HEK293 (cell line): ENCODE data around the gene SNAPIN.

Experiments used
- CTCF ChIA-PET: fragments of 350-600 bp; formaldehyde crosslinking; extraction: SDS; loops from one replicate; lab custom pipeline; 2021; ENCODE audit warnings: antibody characterized with exemption; lab: Yijun Ruan, JAX
- POLR2A ChIA-PET: fragments of 300-600 bp; formaldehyde crosslinking; extraction: SDS; loops from one replicate; lab custom pipeline; 2020; ENCODE audit warnings: antibody characterized with exemption, inconsistent platforms; lab: Yijun Ruan, JAX
- H3K27ac ChIP-seq: fragments of 200-500 bp; sonication (Bioruptor generic); 2 replicates; pipeline ENCODE4 v1.5.1; 2014; ENCODE audit warnings: low read depth, low read length, control low read depth, inconsistent platforms; ENCODE audit errors: extremely low read depth
- H3K36me3 ChIP-seq, 2 experiments: fragments of 200-500 bp in 1 of 2; sonication (Bioruptor generic) in 1 of 2; 1 replicate in 1 of 2; 2 replicates in 1 of 2; pipeline ENCODE4 v1.5.1; 2014 to 2017; ENCODE audit warnings: inconsistent platforms in 2 of 2, low read length in 2 of 2; ENCODE audit not compliant: control insufficient read depth in 2 of 2, insufficient read depth in 1 of 2
- H3K4me1 ChIP-seq: fragments of 200-500 bp; sonication (Bioruptor generic); 2 replicates; pipeline ENCODE4 v1.5.1; 2014; ENCODE audit warnings: mild to moderate bottlenecking, low read length, inconsistent platforms; ENCODE audit not compliant: control insufficient read depth, insufficient read depth
- H3K4me3 ChIP-seq: 2 replicates; pipeline ENCODE4 v1.5.1; 2011; ENCODE audit warnings: low read depth, mild to moderate bottlenecking, control low read depth, low read length, moderate library complexity
- H3K9me3 ChIP-seq: fragments of 200-500 bp; sonication (Bioruptor generic); 2 replicates; pipeline ENCODE4 v1.5.1; 2014; ENCODE audit warnings: low read depth, low read length, inconsistent platforms; ENCODE audit not compliant: control insufficient read depth, insufficient read depth
- HOXD13 ChIP-seq: sonication (generic); formaldehyde crosslinking; IDR thresholded peaks from 2 replicates; pipeline ENCODE4 v1.8.0; 2022; ENCODE audit warnings: missing genetic modification reagents, borderline replicate concordance
- KLF17 ChIP-seq: fragments of 450-650 bp; formaldehyde crosslinking; IDR thresholded peaks from 2 replicates; pipeline ENCODE4 v1.5.1; 2016; ENCODE audit warnings: missing biosample characterization, missing genetic modification characterization
- KLF8 ChIP-seq: fragments of 450-650 bp; formaldehyde crosslinking; IDR thresholded peaks from 2 replicates; pipeline ENCODE4 v1.5.1; 2016; ENCODE audit warnings: missing biosample characterization, missing genetic modification characterization
- PATZ1 ChIP-seq: fragments of 450-650 bp; formaldehyde crosslinking; IDR thresholded peaks from 2 replicates; pipeline ENCODE4 v1.5.1; 2016; ENCODE audit warnings: missing biosample characterization, missing genetic modification characterization
- RBAK ChIP-seq: fragments of 450-650 bp; formaldehyde crosslinking; IDR thresholded peaks from 2 replicates; pipeline ENCODE4 v1.5.1; 2016; ENCODE audit warnings: missing biosample characterization, missing genetic modification characterization
- SP7 ChIP-seq: fragments of 450-650 bp; formaldehyde crosslinking; IDR thresholded peaks from 2 replicates; pipeline ENCODE4 v1.5.1; 2016; ENCODE audit warnings: missing biosample characterization, missing genetic modification characterization
- YY2 ChIP-seq: fragments of 450-650 bp; formaldehyde crosslinking; IDR thresholded peaks from 2 replicates; pipeline ENCODE4 v1.5.1; 2016; ENCODE audit warnings: missing biosample characterization, missing genetic modification characterization
- ZBTB10 ChIP-seq: fragments of 450-650 bp; formaldehyde crosslinking; IDR thresholded peaks from 2 replicates; pipeline ENCODE4 v1.5.1; 2016; ENCODE audit warnings: missing biosample characterization, missing genetic modification characterization
- ZBTB21 ChIP-seq: fragments of 450-650 bp; formaldehyde crosslinking; IDR thresholded peaks from 2 replicates; pipeline ENCODE4 v1.5.1; 2017; ENCODE audit warnings: missing biosample characterization, missing genetic modification characterization
- ZBTB6 ChIP-seq: fragments of 450-650 bp; formaldehyde crosslinking; IDR thresholded peaks from 2 replicates; pipeline ENCODE4 v1.5.1; 2017; ENCODE audit warnings: missing biosample characterization, missing genetic modification characterization
- ZNF10 ChIP-seq: fragments of 450-650 bp; formaldehyde crosslinking; IDR thresholded peaks from 2 replicates; pipeline ENCODE4 v1.5.1; 2017; ENCODE audit warnings: missing biosample characterization, missing genetic modification characterization
- ZNF184 ChIP-seq: fragments of 450-650 bp; IDR thresholded peaks from 2 replicates; pipeline ENCODE4 v1.5.1; 2018; ENCODE audit warnings: missing biosample characterization, mild to moderate bottlenecking, missing genetic modification characterization
- ZNF2 ChIP-seq: fragments of 450-650 bp; formaldehyde crosslinking; IDR thresholded peaks from 2 replicates; pipeline ENCODE4 v1.5.1; 2016; ENCODE audit warnings: missing biosample characterization, missing genetic modification characterization
- ZNF366 ChIP-seq: fragments of 450-650 bp; formaldehyde crosslinking; conservative IDR thresholded peaks from 2 replicates; pipeline ENCODE4 v1.5.1; 2016; ENCODE audit warnings: missing biosample characterization, missing genetic modification characterization
- ZNF555 ChIP-seq: fragments of 450-650 bp; formaldehyde crosslinking; conservative IDR thresholded peaks from 2 replicates; pipeline ENCODE4 v1.5.1; 2017; ENCODE audit warnings: missing biosample characterization, mild to moderate bottlenecking, missing genetic modification characterization, inconsistent platforms
- ZNF600 ChIP-seq: fragments of 450-650 bp; formaldehyde crosslinking; IDR thresholded peaks from 2 replicates; pipeline ENCODE4 v1.5.1; 2016; ENCODE audit warnings: missing biosample characterization, missing genetic modification characterization
- ZNF623 ChIP-seq: fragments of 450-650 bp; formaldehyde crosslinking; IDR thresholded peaks from 2 replicates; pipeline ENCODE4 v1.5.1; 2016; ENCODE audit warnings: missing biosample characterization, missing genetic modification characterization
- ZNF639 ChIP-seq: fragments of 450-650 bp; formaldehyde crosslinking; IDR thresholded peaks from 2 replicates; pipeline ENCODE4 v1.5.1; 2016; ENCODE audit warnings: missing biosample characterization, missing genetic modification characterization
- ZSCAN16 ChIP-seq: fragments of 450-650 bp; formaldehyde crosslinking; IDR thresholded peaks from 2 replicates; pipeline ENCODE4 v1.5.1; 2016; ENCODE audit warnings: missing biosample characterization, missing genetic modification characterization
- TF ChIP-seq, protein P1 (sequence below): fragments of 450-650 bp; formaldehyde crosslinking; IDR thresholded peaks from 2 replicates; pipeline ENCODE4 v1.5.1; 2016; ENCODE audit warnings: missing biosample characterization, missing genetic modification characterization
- TF ChIP-seq, protein P2 (sequence below): fragments of 450-650 bp; formaldehyde crosslinking; IDR thresholded peaks from 2 replicates; pipeline ENCODE4 v1.5.1; 2016; ENCODE audit warnings: missing biosample characterization, missing genetic modification characterization

The SNAPIN gene

GRCh38 chr1:153673511-153673910 lies 15.0 kb downstream of the SNAPIN start:
- TF ChIP-seq HOXD13 (CRISPR knock-in tag) = no peak
- TF ChIP-seq ZNF555 = no peak
- TF ChIP-seq, protein P1, sequence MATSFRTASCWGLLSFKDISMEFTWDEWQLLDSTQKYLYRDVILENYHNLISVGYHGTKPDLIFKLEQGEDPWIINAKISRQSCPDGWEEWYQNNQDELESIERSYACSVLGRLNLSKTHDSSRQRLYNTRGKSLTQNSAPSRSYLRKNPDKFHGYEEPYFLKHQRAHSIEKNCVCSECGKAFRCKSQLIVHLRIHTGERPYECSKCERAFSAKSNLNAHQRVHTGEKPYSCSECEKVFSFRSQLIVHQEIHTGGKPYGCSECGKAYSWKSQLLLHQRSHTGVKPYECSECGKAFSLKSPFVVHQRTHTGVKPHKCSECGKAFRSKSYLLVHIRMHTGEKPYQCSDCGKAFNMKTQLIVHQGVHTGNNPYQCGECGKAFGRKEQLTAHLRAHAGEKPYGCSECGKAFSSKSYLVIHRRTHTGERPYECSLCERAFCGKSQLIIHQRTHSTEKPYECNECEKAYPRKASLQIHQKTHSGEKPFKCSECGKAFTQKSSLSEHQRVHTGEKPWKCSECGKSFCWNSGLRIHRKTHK (tag by site-specific recombination) = no peak
- TF ChIP-seq RBAK (tag by site-specific recombination) = no peak
- no peak for TF ChIP-seq ZBTB6 (tag by site-specific recombination)
- no peak overlapping the region for H3K27ac ChIP-seq
- POLR2A ChIA-PET = interaction anchor here (1.5 kb wide), 1 partner anchor 54 kb away, joined by 3 read pairs; the partner anchor contains the start of gene INTS3
- H3K9me3 ChIP-seq = no peaks in the 10 kb centered on the region
- H3K4me1 ChIP-seq = no peaks in the 10 kb centered on the region
- peaks cover 11 to 18% of the 10 kb centered on the region in 2 experiments; a peak in 2 of 3 replicates for H3K36me3 ChIP-seq
- H3K4me3 ChIP-seq = no peak overlapping the region
- CTCF ChIA-PET = interaction anchor here (0.6 to 1.0 kb wide), 2 partner anchors 78 to 123 kb away, joined by 3 read pairs; no protein-coding TSS in a partner anchor

GRCh38 chr1:153677718-153678518 lies 19.4 kb downstream of the SNAPIN start:
- POLR2A ChIA-PET = interaction anchor here (1.3 kb wide), 2 partner anchors 50 to 312 kb away, joined by 5 read pairs; partner anchors contain the start of genes INTS3 and RPS27
- no peaks in the 10 kb centered on the region for H3K9me3 ChIP-seq
- no peaks in the 10 kb centered on the region; the same call in 1 of the 2 replicates for H3K4me1 ChIP-seq
- no peaks in the 10 kb centered on the region for H3K36me3 ChIP-seq
- CTCF ChIA-PET = interaction anchor here (0.6 to 6.0 kb wide), 35 partner anchors 8 to 1593 kb away, joined by 3 to 55 read pairs (median 4); partner anchors contain the start of genes CHTOP, CREB3L4, INTS3 and RAB13
- peak overlapping the region; percentile 42 for H3K4me3 ChIP-seq
- no peak overlapping the region for H3K27ac ChIP-seq
- TF ChIP-seq PATZ1 (tag by site-specific recombination) = peak; percentile 97
- TF ChIP-seq RBAK (tag by site-specific recombination) = no peak
- TF ChIP-seq KLF8 (tag by site-specific recombination) = peak; percentile 17; the same call in 1 of the 2 replicates
- TF ChIP-seq ZBTB10 = peak; percentile 38; the same call in 1 of the 2 replicates
- peak; percentile 81 for TF ChIP-seq ZNF2 (tag by site-specific recombination)
- peak; percentile 31; the same call in 1 of the 2 replicates for TF ChIP-seq SP7 (tag by site-specific recombination)
- TF ChIP-seq ZNF639 (tag by site-specific recombination) = no peak; the same call in 1 of the 2 replicates
- no peak for TF ChIP-seq KLF17 (tag by site-specific recombination)
- no peak for TF ChIP-seq ZNF184 (tag by site-specific recombination)
- no peak for TF ChIP-seq YY2 (tag by site-specific recombination)
- peak; percentile 27; the same call in 1 of the 2 replicates for TF ChIP-seq ZNF366 (tag by site-specific recombination)
- TF ChIP-seq, protein P2, sequence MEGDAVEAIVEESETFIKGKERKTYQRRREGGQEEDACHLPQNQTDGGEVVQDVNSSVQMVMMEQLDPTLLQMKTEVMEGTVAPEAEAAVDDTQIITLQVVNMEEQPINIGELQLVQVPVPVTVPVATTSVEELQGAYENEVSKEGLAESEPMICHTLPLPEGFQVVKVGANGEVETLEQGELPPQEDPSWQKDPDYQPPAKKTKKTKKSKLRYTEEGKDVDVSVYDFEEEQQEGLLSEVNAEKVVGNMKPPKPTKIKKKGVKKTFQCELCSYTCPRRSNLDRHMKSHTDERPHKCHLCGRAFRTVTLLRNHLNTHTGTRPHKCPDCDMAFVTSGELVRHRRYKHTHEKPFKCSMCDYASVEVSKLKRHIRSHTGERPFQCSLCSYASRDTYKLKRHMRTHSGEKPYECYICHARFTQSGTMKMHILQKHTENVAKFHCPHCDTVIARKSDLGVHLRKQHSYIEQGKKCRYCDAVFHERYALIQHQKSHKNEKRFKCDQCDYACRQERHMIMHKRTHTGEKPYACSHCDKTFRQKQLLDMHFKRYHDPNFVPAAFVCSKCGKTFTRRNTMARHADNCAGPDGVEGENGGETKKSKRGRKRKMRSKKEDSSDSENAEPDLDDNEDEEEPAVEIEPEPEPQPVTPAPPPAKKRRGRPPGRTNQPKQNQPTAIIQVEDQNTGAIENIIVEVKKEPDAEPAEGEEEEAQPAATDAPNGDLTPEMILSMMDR = peak; percentile 92
- peak; percentile 85 for TF ChIP-seq ZNF600 (tag by site-specific recombination)
- peak; percentile 63 for TF ChIP-seq ZSCAN16
- no peak for TF ChIP-seq ZNF623 (tag by site-specific recombination)
- no peak for TF ChIP-seq ZNF10 (tag by site-specific recombination)
- TF ChIP-seq ZBTB21 (tag by site-specific recombination) = 0 out of 2 replicates have a peak, but pooled peaks have one; percentile 11
